Natural killer cell (primary cell): ENCODE measurements around the gene TLE6. TPM values are rescaled to one million over a fixed set of nuclear protein-coding genes. Genes with fewer than 3 reads are reported as not detected.

Source experiments
- ATAC-seq, 3 donors: fragments of 150-1000 bp in 2 of 3; fragments of 200-7000 bp in 1 of 3; cut with Tn5 transposase; 1 replicate in 1 of 3; 2 replicates in 2 of 3; pipeline ENCODE4 v1.10.0; 2021; ENCODE audit warnings: mild to moderate bottlenecking in 2 of 3, moderate library complexity in 2 of 3
- DNase-seq, 2 donors: peaks; one replicate each; pipeline versions ENCODE4 v3.0.0 to v3.0.0-alpha.2; 2013 to 2021; ENCODE audit warnings: mixed read lengths in 1 of 2
- H3K27ac ChIP-seq: one replicate; pipeline ENCODE4 v1.5.1; 2013; ENCODE audit warnings: mild to moderate bottlenecking, low read length
- H3K27me3 ChIP-seq: one replicate; pipeline ENCODE4 v1.6.1; 2013; ENCODE audit warnings: low read length; ENCODE audit not compliant: control insufficient read depth, insufficient read depth
- H3K36me3 ChIP-seq: one replicate; pipeline ENCODE4 v1.6.1; 2013; ENCODE audit warnings: low read length; ENCODE audit not compliant: control insufficient read depth, insufficient read depth
- H3K4me1 ChIP-seq: one replicate; pipeline ENCODE4 v1.6.1; 2013; ENCODE audit warnings: low read length; ENCODE audit not compliant: control insufficient read depth, insufficient read depth
- H3K4me3 ChIP-seq: one replicate; pipeline ENCODE4 v1.5.1; 2013; ENCODE audit warnings: low read length
- H3K9me3 ChIP-seq: one replicate; pipeline ENCODE4 v1.6.1; 2013; ENCODE audit warnings: low read length; ENCODE audit not compliant: control insufficient read depth, insufficient read depth
- H3K27ac Mint-ChIP-seq, 2 donors: one replicate each; pipeline ENCODE4 v1.8.0; 2022; ENCODE audit warnings: mild to moderate bottlenecking in 2 of 2, mixed read lengths in 2 of 2, moderate library complexity in 1 of 2
- H3K27me3 Mint-ChIP-seq, 2 donors: one replicate each; pipeline ENCODE4 v1.8.0; 2022; ENCODE audit warnings: low read depth in 2 of 2, mixed read lengths in 2 of 2
- H3K36me3 Mint-ChIP-seq: one replicate; pipeline ENCODE4 v1.8.0; 2022; ENCODE audit warnings: mixed read lengths
- H3K4me1 Mint-ChIP-seq, 2 donors: one replicate each; pipeline ENCODE4 v1.8.0; 2022; ENCODE audit warnings: mixed read lengths in 2 of 2
- H3K4me3 Mint-ChIP-seq: one replicate; pipeline ENCODE4 v1.8.0; 2022; ENCODE audit warnings: mild to moderate bottlenecking, moderate library complexity, mixed read lengths
- H3K9me3 Mint-ChIP-seq, 2 donors: one replicate each; pipeline ENCODE4 v1.8.0; 2022; ENCODE audit warnings: mixed read lengths in 2 of 2
- WGBS: methylation state at CpG from one replicate; pipeline ENCODE4 v1.1.7; 2013; ENCODE audit warnings: missing lambda C conversion rate; ENCODE audit not compliant: insufficient coverage; 5-methylcytosine and 5-hydroxymethylcytosine counted together
- intact Hi-C: fragments of 100-400 bp; cut with micrococcal nuclease; formaldehyde crosslinking; loops from one replicate; pipeline ENCODE4 v1.14.2; 2022
- total RNA-seq, 4 donors: library from RNA; stranded (reverse); fragments of 120-200 nt in 1 of 4; gene quantifications; one replicate each; pipeline versions ENCODE4 v1.2.3 to v1.2.4, GENCODE V29; 2013 to 2022
- TF ChIP-seq, protein P1 (sequence below): fragments of 200-600 bp; IDR thresholded peaks from one replicate; pipeline ENCODE4 v1.8.0; 2022; ENCODE audit warnings: antibody characterized with exemption

Gene TLE6
- total RNA-seq, 3 donors from 2014 or later (not counting 1 experiment from before 2014, with no cell fraction given) = 0.49 to 2.2 TPM; not detected in 1

DNA sequence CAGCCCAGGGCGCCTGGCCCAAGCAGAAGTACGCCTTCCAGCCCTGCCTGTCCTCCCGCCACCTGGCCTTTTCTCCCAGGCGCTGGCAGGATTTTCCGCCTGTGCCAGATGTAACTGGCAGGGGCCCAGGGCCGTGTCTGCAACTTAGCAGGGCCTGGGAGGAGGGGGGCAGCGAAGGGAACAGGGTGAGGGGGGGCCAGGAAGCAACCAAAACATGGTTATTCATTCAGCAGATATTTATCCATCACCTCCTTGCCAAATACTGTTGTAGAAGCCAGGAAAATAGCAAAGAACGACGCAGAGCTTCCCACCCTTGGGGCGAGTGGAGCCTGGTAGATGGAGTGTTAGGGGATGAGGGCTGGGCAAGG is 5.6 kb downstream of the TLE6 start:
- Mint-ChIP-seq H3K9me3 (no peaks in the 10 kb centered on the region), H3K27ac (no peak overlapping the region), H3K36me3 (no peaks in the 10 kb centered on the region), H3K4me3 (no peak overlapping the region), H3K27me3 (peaks cover 8 to 20% of the 10 kb centered on the region in 2 donors), H3K4me1 (peaks cover 0 to 5% of the 10 kb centered on the region in 2 donors)
- no peak for ATAC-seq
- Histone ChIP-seq H3K4me1 (peaks cover 5% of the 10 kb centered on the region), H3K4me3 (no peak overlapping the region), H3K36me3 (no peaks in the 10 kb centered on the region), H3K27me3 (peaks cover 3% of the 10 kb centered on the region), H3K27ac (no peak overlapping the region), H3K9me3 (no peaks in the 10 kb centered on the region)
- intact Hi-C loops = no loop called here
- no peak for DNase-seq
- TF ChIP-seq, protein P1, sequence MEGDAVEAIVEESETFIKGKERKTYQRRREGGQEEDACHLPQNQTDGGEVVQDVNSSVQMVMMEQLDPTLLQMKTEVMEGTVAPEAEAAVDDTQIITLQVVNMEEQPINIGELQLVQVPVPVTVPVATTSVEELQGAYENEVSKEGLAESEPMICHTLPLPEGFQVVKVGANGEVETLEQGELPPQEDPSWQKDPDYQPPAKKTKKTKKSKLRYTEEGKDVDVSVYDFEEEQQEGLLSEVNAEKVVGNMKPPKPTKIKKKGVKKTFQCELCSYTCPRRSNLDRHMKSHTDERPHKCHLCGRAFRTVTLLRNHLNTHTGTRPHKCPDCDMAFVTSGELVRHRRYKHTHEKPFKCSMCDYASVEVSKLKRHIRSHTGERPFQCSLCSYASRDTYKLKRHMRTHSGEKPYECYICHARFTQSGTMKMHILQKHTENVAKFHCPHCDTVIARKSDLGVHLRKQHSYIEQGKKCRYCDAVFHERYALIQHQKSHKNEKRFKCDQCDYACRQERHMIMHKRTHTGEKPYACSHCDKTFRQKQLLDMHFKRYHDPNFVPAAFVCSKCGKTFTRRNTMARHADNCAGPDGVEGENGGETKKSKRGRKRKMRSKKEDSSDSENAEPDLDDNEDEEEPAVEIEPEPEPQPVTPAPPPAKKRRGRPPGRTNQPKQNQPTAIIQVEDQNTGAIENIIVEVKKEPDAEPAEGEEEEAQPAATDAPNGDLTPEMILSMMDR = no peak
- 31% methylated on average over 9 of the region's 10 CpGs for WGBS

DNA sequence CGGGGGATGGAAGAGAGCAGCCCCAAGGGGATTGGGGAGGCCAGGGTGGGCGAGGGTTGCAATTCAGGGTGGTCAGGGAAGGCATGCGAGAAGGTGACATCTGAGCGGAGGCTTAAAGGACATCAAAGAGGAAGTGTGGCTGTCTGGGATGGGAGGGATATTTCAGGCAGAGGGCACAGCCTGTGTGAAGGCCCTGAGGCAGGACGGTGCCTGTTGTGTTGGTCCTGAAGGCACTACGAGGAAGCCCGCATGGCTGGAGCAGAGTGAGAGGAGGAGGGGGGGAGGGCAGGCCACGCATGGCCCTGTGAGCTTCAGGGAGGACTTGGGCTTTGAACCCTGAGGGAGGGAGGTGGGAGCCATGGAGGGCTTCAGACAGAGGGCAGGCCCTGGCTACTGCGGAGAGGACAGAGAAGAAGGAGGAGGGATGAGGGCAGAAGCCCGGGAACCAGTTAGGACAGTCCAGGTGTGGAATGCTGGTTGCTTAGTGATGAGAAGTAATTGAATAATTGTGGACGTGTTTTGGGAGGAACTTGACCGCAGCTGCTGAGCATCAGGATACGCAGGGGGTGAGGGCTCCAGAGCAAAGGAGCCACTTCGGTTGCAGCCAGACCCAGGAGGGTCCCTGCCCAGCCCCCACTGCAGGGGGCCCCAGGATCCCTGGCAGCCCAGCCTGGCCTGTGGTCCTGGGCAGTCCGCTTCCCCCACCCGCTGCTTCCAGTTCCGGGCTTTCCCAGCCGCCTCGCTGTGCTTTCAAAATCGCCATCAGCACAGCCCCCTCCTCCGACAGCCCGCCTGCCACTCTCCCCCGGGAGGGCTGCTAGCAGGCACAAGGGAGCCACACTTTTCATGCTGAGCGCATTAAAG is 6.2 kb downstream of the TLE6 start:
- H3K4me3 ChIP-seq = no peak overlapping the region
- no peak overlapping the region for H3K4me3 Mint-ChIP-seq

DNA sequence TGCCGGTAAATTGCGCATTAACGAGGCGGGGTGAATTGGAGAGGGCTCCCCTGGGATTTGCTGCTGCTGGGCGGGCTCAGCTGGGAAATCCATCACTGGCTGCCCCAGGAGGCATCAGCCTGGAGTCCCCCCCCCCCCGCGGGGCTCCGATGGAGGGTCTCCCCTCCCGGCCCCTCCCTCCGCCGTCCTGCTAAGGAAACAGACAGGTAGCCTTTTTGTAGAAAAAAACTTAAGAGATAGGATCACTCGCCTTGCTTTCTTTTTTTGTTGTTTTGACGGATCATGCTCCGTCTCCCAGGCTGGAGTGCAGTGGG is 6.8 kb downstream of the TLE6 start:
- intact Hi-C loops = no loop called here

More for the DNA sequence above, 6.2 kb downstream of the TLE6 start:
- ATAC-seq (no peak), DNase-seq (no peak)
- H3K27ac Mint-ChIP-seq = no peak overlapping the region
- H3K36me3 Mint-ChIP-seq = no peaks in the 10 kb centered on the region
- TF ChIP-seq, protein P1 = no peak
- H3K9me3 ChIP-seq = no peaks in the 10 kb centered on the region
- H3K27ac ChIP-seq = no peak overlapping the region
- H3K27me3 Mint-ChIP-seq = peaks cover 8 to 20% of the 10 kb centered on the region in 2 donors
- no peaks in the 10 kb centered on the region for H3K36me3 ChIP-seq
- peaks cover 0 to 5% of the 10 kb centered on the region in 2 donors for H3K4me1 Mint-ChIP-seq
- WGBS = 33% methylated on average over 24 of the region's 24 CpGs
- intact Hi-C loops = no loop called here
- H3K4me1 ChIP-seq = peaks cover 5% of the 10 kb centered on the region
- H3K27me3 ChIP-seq = peaks cover 3% of the 10 kb centered on the region
- H3K9me3 Mint-ChIP-seq = no peaks in the 10 kb centered on the region

More for the DNA sequence above, 6.8 kb downstream of the TLE6 start:
- Mint-ChIP-seq H3K9me3 (no peaks in the 10 kb centered on the region), H3K27ac (no peak overlapping the region), H3K27me3 (peaks cover 8 to 20% of the 10 kb centered on the region in 2 donors), H3K4me1 (peaks cover 0 to 5% of the 10 kb centered on the region in 2 donors), H3K36me3 (no peaks in the 10 kb centered on the region), H3K4me3 (no peak overlapping the region)
- TF ChIP-seq, protein P1 = no peak
- WGBS = 4% methylated on average over 14 of the region's 14 CpGs
- Histone ChIP-seq H3K4me1 (peaks cover 5% of the 10 kb centered on the region), H3K27me3 (peaks cover 3% of the 10 kb centered on the region), H3K36me3 (no peaks in the 10 kb centered on the region), H3K4me3 (no peak overlapping the region), H3K9me3 (no peaks in the 10 kb centered on the region), H3K27ac (no peak overlapping the region)
- no peak for DNase-seq
- ATAC-seq = no peak
